Panc1 (cell line): ENCODE results near the gene ST3GAL2. TPM values are rescaled to one million over a fixed set of nuclear protein-coding genes. Genes with fewer than 3 reads are reported as not detected.

ENCODE experiments used
- ATAC-seq: fragments of 200-7000 bp; cut with Tn5 transposase; 2 replicates; pipeline ENCODE4 v1.9.1; 2020; ENCODE audit warnings: mild to moderate bottlenecking, moderate library complexity
- BruUV-seq: library from RNA; stranded (reverse); fragments of 400-500 nt; replicated peaks from 2 replicates; lab custom pipeline; 2021; lab: Mats Ljungman, UMichigan
- CTCF ChIA-PET: fragments of 300-600 bp; sonication (Branson Sonifier 250); formaldehyde crosslinking; loops from one replicate; lab custom pipeline; 2022; ENCODE audit warnings: antibody characterized with exemption; lab: Charles Lee
- POLR2A ChIA-PET: fragments of 300-600 bp; sonication (Branson Sonifier 250); formaldehyde crosslinking; loops from one replicate; lab custom pipeline; 2022; ENCODE audit warnings: antibody characterized with exemption; lab: Charles Lee
- DNase-seq: peaks from one replicate; pipeline ENCODE4 v3.0.0-alpha.2; 2010; ENCODE audit warnings: low read depth, low spot score
- H3K27ac ChIP-seq: 2 replicates; pipeline ENCODE4 v1.5.1; 2011; ENCODE audit warnings: mild to moderate bottlenecking, low read length, inconsistent platforms
- H3K27me3 ChIP-seq: fragments of 200-500 bp; sonication (Bioruptor generic); 2 replicates; pipeline ENCODE4 v1.6.0; 2014; ENCODE audit warnings: low read length, inconsistent platforms; ENCODE audit not compliant: control insufficient read depth, insufficient read depth
- H3K36me3 ChIP-seq: fragments of 200-500 bp; sonication (Bioruptor generic); 2 replicates; pipeline ENCODE4 v1.5.1; 2014; ENCODE audit warnings: inconsistent platforms, mild to moderate bottlenecking, low read length, moderate library complexity; ENCODE audit not compliant: control insufficient read depth, insufficient read depth
- H3K4me1 ChIP-seq: 2 replicates; pipeline ENCODE4 v1.5.1; 2011; ENCODE audit warnings: inconsistent platforms, mild to moderate bottlenecking, low read length, moderate library complexity; ENCODE audit not compliant: control insufficient read depth, insufficient read depth
- H3K4me3 ChIP-seq, 2 experiments: 2 replicates each; pipeline ENCODE4 v1.5.1; 2011 to 2012; ENCODE audit warnings: low read depth in 2 of 2, low read length in 2 of 2, mild to moderate bottlenecking in 2 of 2, inconsistent platforms in 1 of 2, moderate library complexity in 1 of 2
- H3K9me3 ChIP-seq: fragments of 200-500 bp; sonication (Bioruptor generic); 2 replicates; pipeline ENCODE4 v1.5.1; 2014; ENCODE audit warnings: low read depth, mild to moderate bottlenecking, inconsistent platforms, low read length, moderate library complexity; ENCODE audit not compliant: control insufficient read depth, insufficient read depth
- CTCF ChIP-seq: fragments of 450-650 bp; IDR thresholded peaks from 2 replicates; pipeline ENCODE4 v1.5.1; 2017; ENCODE audit warnings: mild to moderate bottlenecking
- POLR2AphosphoS5 ChIP-seq: IDR thresholded peaks from 2 replicates; pipeline ENCODE4 v1.6.1; 2012; ENCODE audit warnings: mild to moderate bottlenecking, low read depth, low read length, moderate library complexity
- REST ChIP-seq, 2 experiments: IDR thresholded peaks; 2 replicates each; pipeline ENCODE4 v1.6.1; 2011 to 2012; ENCODE audit warnings: low read depth in 2 of 2, control low read depth in 1 of 2, low read length in 1 of 2, mild to moderate bottlenecking in 1 of 2, moderate library complexity in 1 of 2; ENCODE audit not compliant: insufficient read depth in 1 of 2
- SIN3A ChIP-seq: IDR thresholded peaks from 2 replicates; pipeline ENCODE4 v1.6.1; 2012; ENCODE audit warnings: low read depth, mild to moderate bottlenecking, low read length, moderate library complexity, borderline replicate concordance; ENCODE audit not compliant: insufficient read depth
- TCF7L2 ChIP-seq: IDR thresholded peaks from 2 replicates; pipeline ENCODE4 v1.6.1; 2011; ENCODE audit warnings: mild to moderate bottlenecking, low read depth, low read length, inconsistent platforms
- in situ Hi-C: cut with HindIII; loops from 2 replicates; pipeline ENCODE4 v1.10.0; 2016; ENCODE audit warnings: low sequenced_read_pairs, low pct_unique_long_range_greater_than_20kb
- intact Hi-C: fragments of 100-400 bp; cut with micrococcal nuclease; formaldehyde crosslinking; loops from one replicate; pipeline ENCODE4 v1.10.0; 2022; ENCODE audit not compliant: unreplicated experiment
- total RNA-seq: library from RNA; stranded (reverse); gene quantifications from one replicate; pipeline ENCODE4 v1.2.1, GENCODE V29; 2021; ENCODE audit not compliant: unreplicated experiment

ST3GAL2 gene
- total RNA-seq, 1 experiment from 2014 or later: 84.2 TPM

- no TSS peak for BruUV-seq
Measured at GRCh38 chr16:70372921-70373728, 65.8 kb downstream of the ST3GAL2 start.

GRCh38 chr16:70370924-70371323, 68.0 kb downstream of the ST3GAL2 start:
- H3K36me3 ChIP-seq: no peaks in the 10 kb centered on the region; the same call in 1 of the 2 replicates
- H3K27me3 ChIP-seq: no peaks in the 10 kb centered on the region
- intact Hi-C loops (no loop called here), in situ Hi-C loops (no loop called here)
- no peaks in the 10 kb centered on the region for H3K4me1 ChIP-seq
- POLR2A ChIA-PET: no interaction called here
- DNase-seq: no peak
- ATAC-seq: no peak
- H3K4me3 ChIP-seq: no peak overlapping the region
- no TSS peak for BruUV-seq
- no peaks in the 10 kb centered on the region for H3K9me3 ChIP-seq
- CTCF ChIA-PET: no interaction called here
- TF ChIP-seq CTCF (no peak), TCF7L2 (no peak), REST (IDR thresholded peaks at IDR 0.05; ENCODE audit: insufficient read depth in 1 of 2, low read depth in 2 of 2, low read length in 1 of 2) (no peak), POLR2AphosphoS5 (no peak), SIN3A (no peak)
- H3K27ac ChIP-seq: no peak overlapping the region

More at GRCh38 chr16:70372921-70373728, 65.8 kb downstream of the ST3GAL2 start:
- no peak overlapping the region for H3K27ac ChIP-seq
- no peak overlapping the region for H3K4me3 ChIP-seq
- TF ChIP-seq REST (IDR thresholded peaks at IDR 0.05; ENCODE audit: insufficient read depth in 1 of 2, low read depth in 2 of 2, low read length in 1 of 2) (no peak), POLR2AphosphoS5 (peak; percentile 50; the same call in 1 of the 2 replicates), TCF7L2 (no peak), SIN3A (no peak), CTCF (no peak)
- ChIA-PET CTCF (no interaction called here), POLR2A (no interaction called here)
- H3K9me3 ChIP-seq: no peaks in the 10 kb centered on the region
- no peaks in the 10 kb centered on the region for H3K4me1 ChIP-seq
- ATAC-seq: no peak
- intact Hi-C loops: no loop called here
- no peak for DNase-seq
- H3K36me3 ChIP-seq: no peaks in the 10 kb centered on the region; the same call in 1 of the 2 replicates
- no peaks in the 10 kb centered on the region for H3K27me3 ChIP-seq
- in situ Hi-C loops: no loop called here
